BE2C (cell line): Measurements from ENCODE around the gene MIX23.

Experiments
- DNase-seq: peaks from one replicate; pipeline ENCODE4 v3.0.0-alpha.2; 2020
- H3K27me3 ChIP-seq: fragments of 250-450 bp; sonication (Bioruptor Pico); 2 replicates; pipeline ENCODE4 v1.5.1; 2020; ENCODE audit warnings: mild to moderate bottlenecking
- H3K36me3 ChIP-seq: fragments of 250-450 bp; sonication (Bioruptor Pico); 2 replicates; pipeline ENCODE4 v1.5.1; 2020; ENCODE audit warnings: mild to moderate bottlenecking
- H3K4me1 ChIP-seq: fragments of 250-450 bp; sonication (Bioruptor Pico); 2 replicates; pipeline ENCODE4 v1.5.1; 2020
- H3K4me3 ChIP-seq: 2 replicates; pipeline ENCODE4 v1.5.1; 2011; ENCODE audit warnings: low read depth, low read length
- H3K9me3 ChIP-seq: fragments of 250-450 bp; sonication (Bioruptor Pico); 2 replicates; pipeline ENCODE4 v1.5.1; 2020
- TF ChIP-seq, protein P1 (sequence below): IDR thresholded peaks from 2 replicates; pipeline ENCODE4 v1.5.1; 2012; ENCODE audit warnings: mild to moderate bottlenecking, low read depth, low read length

Gene MIX23

DNA sequence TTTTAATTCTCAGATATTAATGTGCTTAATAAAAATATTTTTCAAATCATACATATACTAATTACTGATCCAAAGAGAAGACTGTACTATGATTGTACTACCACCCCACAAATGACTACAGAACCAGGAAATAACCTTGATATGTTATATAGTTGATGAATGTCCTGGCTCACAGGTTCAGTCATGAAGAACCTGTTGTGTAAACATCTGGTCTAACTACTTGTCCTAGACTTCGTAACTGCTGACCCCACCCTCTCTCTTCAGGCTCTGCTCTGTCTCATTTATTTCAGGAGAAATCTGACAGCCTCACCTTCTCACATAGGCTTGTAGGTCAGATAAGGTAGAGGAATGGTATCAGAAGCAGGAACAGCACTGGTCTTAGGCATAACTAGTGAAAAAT is 72.7 kb downstream of the MIX23 start:
- no peaks in the 10 kb centered on the region for H3K9me3 ChIP-seq
- H3K4me3 ChIP-seq, result no peak overlapping the region
- TF ChIP-seq, protein P1, sequence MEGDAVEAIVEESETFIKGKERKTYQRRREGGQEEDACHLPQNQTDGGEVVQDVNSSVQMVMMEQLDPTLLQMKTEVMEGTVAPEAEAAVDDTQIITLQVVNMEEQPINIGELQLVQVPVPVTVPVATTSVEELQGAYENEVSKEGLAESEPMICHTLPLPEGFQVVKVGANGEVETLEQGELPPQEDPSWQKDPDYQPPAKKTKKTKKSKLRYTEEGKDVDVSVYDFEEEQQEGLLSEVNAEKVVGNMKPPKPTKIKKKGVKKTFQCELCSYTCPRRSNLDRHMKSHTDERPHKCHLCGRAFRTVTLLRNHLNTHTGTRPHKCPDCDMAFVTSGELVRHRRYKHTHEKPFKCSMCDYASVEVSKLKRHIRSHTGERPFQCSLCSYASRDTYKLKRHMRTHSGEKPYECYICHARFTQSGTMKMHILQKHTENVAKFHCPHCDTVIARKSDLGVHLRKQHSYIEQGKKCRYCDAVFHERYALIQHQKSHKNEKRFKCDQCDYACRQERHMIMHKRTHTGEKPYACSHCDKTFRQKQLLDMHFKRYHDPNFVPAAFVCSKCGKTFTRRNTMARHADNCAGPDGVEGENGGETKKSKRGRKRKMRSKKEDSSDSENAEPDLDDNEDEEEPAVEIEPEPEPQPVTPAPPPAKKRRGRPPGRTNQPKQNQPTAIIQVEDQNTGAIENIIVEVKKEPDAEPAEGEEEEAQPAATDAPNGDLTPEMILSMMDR, result no peak
- DNase-seq, result no peak
- no peaks in the 10 kb centered on the region for H3K4me1 ChIP-seq
- no peaks in the 10 kb centered on the region for H3K36me3 ChIP-seq
- H3K27me3 ChIP-seq, result peaks cover 30% of the 10 kb centered on the region
